Endothelial cell (in vitro differentiated cells): ENCODE results near the gene PIK3AP1. TPM values are rescaled to one million over a fixed set of nuclear protein-coding genes. Genes with fewer than 3 reads are reported as not detected.
A peak's percentile ranks its signal among the peaks of the same experiment; 100 is the strongest.

Experiments
- DNase-seq: peaks from one replicate; pipeline ENCODE4 v3.0.0; 2021; ENCODE audit warnings: low spot score
- H3K27ac Mint-ChIP-seq: one replicate; pipeline ENCODE4 v1.8.0; 2021; ENCODE audit warnings: mixed read lengths, inconsistent platforms; ENCODE audit not compliant: unreplicated experiment
- H3K27me3 Mint-ChIP-seq: one replicate; pipeline ENCODE4 v1.8.0; 2021; ENCODE audit warnings: mild to moderate bottlenecking, moderate library complexity, mixed read lengths, inconsistent platforms; ENCODE audit not compliant: unreplicated experiment
- H3K36me3 Mint-ChIP-seq: one replicate; pipeline ENCODE4 v1.8.0; 2021; ENCODE audit warnings: mild to moderate bottlenecking, low read depth, mixed read lengths, inconsistent platforms; ENCODE audit not compliant: unreplicated experiment
- H3K4me1 Mint-ChIP-seq: one replicate; pipeline ENCODE4 v1.8.0; 2021; ENCODE audit warnings: mild to moderate bottlenecking, mixed read lengths, inconsistent platforms; ENCODE audit not compliant: unreplicated experiment
- H3K4me3 Mint-ChIP-seq: one replicate; pipeline ENCODE4 v1.8.0; 2021; ENCODE audit warnings: mild to moderate bottlenecking, mixed read lengths, inconsistent platforms; ENCODE audit not compliant: unreplicated experiment
- H3K9me3 Mint-ChIP-seq: one replicate; pipeline ENCODE4 v1.8.0; 2021; ENCODE audit warnings: mixed read lengths, inconsistent platforms; ENCODE audit not compliant: unreplicated experiment
- CTCF ChIP-seq: fragments of 200-600 bp; sonication (generic); IDR thresholded peaks from one replicate; pipeline ENCODE4 v1.5.0; 2021; ENCODE audit warnings: antibody characterized with exemption; ENCODE audit not compliant: unreplicated experiment
- total RNA-seq: library from RNA; stranded (reverse); fragmentation: NEBNext Ultra II Directional; extraction: Animal tissue kit (Norgen Biotek cat#: 25700); gene quantifications from one replicate; pipeline ENCODE4 v1.2.1, GENCODE V29; 2021; ENCODE audit not compliant: unreplicated experiment

The PIK3AP1 gene
- total RNA-seq, 1 donor from 2014 or later: 9.0 TPM

- Mint-ChIP-seq H3K27ac (no peak overlapping the region), H3K4me3 (no peak overlapping the region), H3K4me1 (no peaks in the 10 kb centered on the region), H3K9me3 (no peaks in the 10 kb centered on the region), H3K27me3 (no peaks in the 10 kb centered on the region), H3K36me3 (no peaks in the 10 kb centered on the region)
- no peak for DNase-seq
- TF ChIP-seq CTCF: no peak
These were observed 93.0 kb downstream of the PIK3AP1 start for GRCh38 chr10:96627292-96627691.

- no peaks in the 10 kb centered on the region for H3K27me3 Mint-ChIP-seq
- no peaks in the 10 kb centered on the region for H3K4me1 Mint-ChIP-seq
- TF ChIP-seq CTCF: no peak
- H3K27ac Mint-ChIP-seq: no peak overlapping the region
- no peak overlapping the region for H3K4me3 Mint-ChIP-seq
- no peaks in the 10 kb centered on the region for H3K36me3 Mint-ChIP-seq
- DNase-seq: peak; percentile 15
- H3K9me3 Mint-ChIP-seq: no peaks in the 10 kb centered on the region
These were observed 93.5 kb downstream of the PIK3AP1 start for GRCh38 chr10:96626795-96627194.

- Mint-ChIP-seq H3K36me3 (no peaks in the 10 kb centered on the region), H3K27ac (no peak overlapping the region), H3K4me1 (no peaks in the 10 kb centered on the region), H3K27me3 (peaks cover 1% of the 10 kb centered on the region), H3K9me3 (no peaks in the 10 kb centered on the region), H3K4me3 (no peak overlapping the region)
- no peak for DNase-seq
- TF ChIP-seq CTCF: no peak
These were observed 95.1 kb downstream of the PIK3AP1 start for GRCh38 chr10:96625173-96625572.

- Mint-ChIP-seq H3K36me3 (no peaks in the 10 kb centered on the region), H3K27me3 (peaks cover 2% of the 10 kb centered on the region), H3K4me3 (no peak overlapping the region), H3K27ac (no peak overlapping the region), H3K4me1 (peaks cover 9% of the 10 kb centered on the region), H3K9me3 (no peaks in the 10 kb centered on the region)
- no peak for TF ChIP-seq CTCF
- DNase-seq: no peak
These were observed 98.1 kb downstream of the PIK3AP1 start for GRCh38 chr10:96622013-96622787.
